Endothelial cell of umbilical vein (primary cell): Measurements from ENCODE around the gene TESMIN. TPM values are rescaled to one million over a fixed set of nuclear protein-coding genes. Genes with fewer than 3 reads are reported as not detected.

Experiments used
- BruUV-seq: library from RNA; stranded (reverse); fragments of 400-500 nt; replicated peaks from 2 replicates; lab custom pipeline; 2021; lab: Mats Ljungman, UMichigan
- CTCF ChIA-PET: fragments of 300-600, 350-600 bp; sonication (Branson Sonifier 250); formaldehyde crosslinking; loops from one replicate; lab custom pipeline; 2021; ENCODE audit warnings: antibody characterized with exemption, inconsistent platforms; lab: Charles Lee
- POLR2A ChIA-PET: fragments of 300-600, 350-600 bp; sonication (Branson Sonifier 250); formaldehyde crosslinking; loops from one replicate; lab custom pipeline; 2021; ENCODE audit warnings: antibody characterized with exemption, inconsistent platforms; lab: Charles Lee
- DNase-seq: peaks from one replicate; pipeline ENCODE4 v3.0.0-alpha.2; 2011; ENCODE audit warnings: low read depth, low spot score
- FAIRE-seq: peaks from 2 replicates; lab custom pipeline; 2011; peaks lifted over from hg19 to GRCh38; lab: Jason Lieb, UNC
- H2AFZ ChIP-seq: 2 replicates; pipeline ENCODE4 v1.6.0; 2012; ENCODE audit warnings: low read depth, low read length, control low read depth, inconsistent platforms
- H3K27ac ChIP-seq: 2 replicates; pipeline ENCODE4 v1.5.1; 2011; ENCODE audit warnings: low read depth, mild to moderate bottlenecking, control low read depth, low read length, moderate library complexity; ENCODE audit not compliant: insufficient read depth
- H3K27me3 ChIP-seq, 2 experiments: 2 replicates each; pipeline versions ENCODE4 v1.6.0 to v1.6.1; 2011; ENCODE audit warnings: low read length in 2 of 2, mixed read lengths in 1 of 2; ENCODE audit not compliant: control insufficient read depth in 2 of 2, insufficient read depth in 2 of 2
- H3K36me3 ChIP-seq, 2 experiments: 2 replicates in 1 of 2; 3 replicates in 1 of 2; pipeline ENCODE4 v1.5.1; 2011; ENCODE audit warnings: low read length in 2 of 2, mild to moderate bottlenecking in 1 of 2, moderate library complexity in 1 of 2; ENCODE audit not compliant: control insufficient read depth in 2 of 2, insufficient read depth in 2 of 2; ENCODE audit errors: extremely low read depth in 1 of 2
- H3K4me1 ChIP-seq: 3 replicates; pipeline ENCODE4 v1.5.1; 2011; ENCODE audit warnings: mild to moderate bottlenecking, low read length; ENCODE audit not compliant: control insufficient read depth, insufficient read depth; ENCODE audit errors: extremely low read depth
- H3K4me2 ChIP-seq: 2 replicates; pipeline ENCODE4 v1.6.1; 2011; ENCODE audit warnings: low read length, control low read depth, mixed read lengths; ENCODE audit not compliant: insufficient read depth
- H3K4me3 ChIP-seq, 3 experiments: fragments of 200-600 bp in 1 of 3; sonication (generic), shearing (Covaris generic) in 1 of 3; replicated peaks in 1 of 3; 2 replicates each; pipeline ENCODE4 v1.5.1; 2011 to 2016; ENCODE audit warnings: control low read depth in 3 of 3, low read length in 3 of 3, mild to moderate bottlenecking in 2 of 3, inconsistent platforms in 1 of 3, low read depth in 1 of 3, moderate library complexity in 1 of 3; ENCODE audit not compliant: insufficient read depth in 1 of 3
- H3K79me2 ChIP-seq: 2 replicates; pipeline ENCODE4 v1.6.0; 2012; ENCODE audit warnings: low read length, inconsistent platforms; ENCODE audit not compliant: control insufficient read depth, insufficient read depth
- H3K9ac ChIP-seq: replicated peaks from 2 replicates; pipeline ENCODE3; 2011; ENCODE audit warnings: low read length, control low read depth; ENCODE audit not compliant: insufficient read depth; ENCODE audit errors: extremely low read depth
- H3K9me1 ChIP-seq: replicated peaks from 3 replicates; pipeline ENCODE4 v1.6.0; 2011; ENCODE audit warnings: mild to moderate bottlenecking, low read length; ENCODE audit not compliant: control insufficient read depth, insufficient read depth; ENCODE audit errors: extremely low read depth
- H3K9me3 ChIP-seq: replicated peaks from 2 replicates; pipeline ENCODE4 v1.5.1; 2012; ENCODE audit warnings: low read length, inconsistent platforms; ENCODE audit not compliant: control insufficient read depth, insufficient read depth
- H4K20me1 ChIP-seq: replicated peaks from 2 replicates; pipeline ENCODE3; 2011; ENCODE audit warnings: mild to moderate bottlenecking, low read length; ENCODE audit not compliant: control insufficient read depth, insufficient read depth; ENCODE audit errors: extremely low read depth
- CTCF ChIP-seq, 2 donors: IDR thresholded peaks; 1 replicate in 1 of 2; 2 replicates in 1 of 2; pipeline ENCODE4 v1.5.1; 2011; ENCODE audit warnings: low read length in 2 of 2, mild to moderate bottlenecking in 2 of 2, moderate library complexity in 2 of 2, control low read depth in 1 of 2, inconsistent platforms in 1 of 2, low read depth in 1 of 2; ENCODE audit not compliant: insufficient read depth in 1 of 2; ENCODE audit errors: extremely low read depth in 1 of 2
- EZH2 ChIP-seq: IDR thresholded peaks from 2 replicates; pipeline ENCODE4 v1.6.1; 2012; ENCODE audit warnings: borderline replicate concordance, low read depth, mild to moderate bottlenecking, moderate library complexity, low read length, inconsistent platforms; ENCODE audit not compliant: severe bottlenecking
- FOS ChIP-seq: IDR thresholded peaks from 2 replicates; pipeline ENCODE4 v1.6.1; 2011; ENCODE audit warnings: mild to moderate bottlenecking, low read length, moderate library complexity, borderline replicate concordance; ENCODE audit not compliant: insufficient read depth
- GATA2 ChIP-seq: IDR thresholded peaks from 2 replicates; pipeline ENCODE4 v1.7.0; 2011; ENCODE audit warnings: low read depth, mild to moderate bottlenecking, moderate library complexity, mixed read lengths, low read length; ENCODE audit not compliant: insufficient read length, insufficient read depth
- JUN ChIP-seq: IDR thresholded peaks from 2 replicates; pipeline ENCODE4 v1.6.1; 2011; ENCODE audit warnings: borderline replicate concordance, low read depth; ENCODE audit not compliant: insufficient read length, insufficient read depth
- MAX ChIP-seq: IDR thresholded peaks from 2 replicates; pipeline ENCODE4 v1.6.1; 2011; ENCODE audit not compliant: insufficient read depth, insufficient read length
- MYC ChIP-seq: IDR thresholded peaks from one replicate; pipeline ENCODE4 v1.6.1; 2011; ENCODE audit warnings: mild to moderate bottlenecking, low read depth, low read length
- POLR2A ChIP-seq: IDR thresholded peaks from 2 replicates; pipeline ENCODE4 v1.6.1; 2012; ENCODE audit warnings: low read depth, mild to moderate bottlenecking, control low read depth, low read length
- POLR2AphosphoS5 ChIP-seq: IDR thresholded peaks from 2 replicates; pipeline ENCODE4 v1.6.1; 2012; ENCODE audit warnings: low read depth, mild to moderate bottlenecking, control low read depth, low read length, moderate library complexity; ENCODE audit not compliant: insufficient read depth
- dilution Hi-C: fragments of 300-500 bp; cut with MboI; formaldehyde crosslinking; loops from one replicate; pipeline ENCODE4 v1.15.0; 2019; ENCODE audit warnings: low sequenced_read_pairs; ENCODE audit not compliant: extremely low pct_ligation_motif_present
- intact Hi-C: fragments of 100-400 bp; cut with micrococcal nuclease; formaldehyde crosslinking; loops from one replicate; pipeline ENCODE4 v1.10.0; 2022
- polyA plus RNA-seq, 4 experiments: library from polyadenylated mRNA; depleted of rRNA in 3 of 4; stranded (reverse) in 3 of 4; unstranded in 1 of 4; fragments of >200 nt; gene quantifications; 2 replicates each; pipeline versions ENCODE4 v1.2.1 to v1.2.3, GENCODE V29; 2011 to 2012; ENCODE audit warnings: missing spikeins in 1 of 4
- total RNA-seq: library from RNA; stranded (reverse); gene quantifications from 2 replicates; pipeline ENCODE4 v1.2.3, GENCODE V29; 2021

The TESMIN gene
- total and polyA plus RNA-seq, 2 donors (not counting 3 experiments of a cell fraction or from before 2014, with no cell fraction given), result 1.7 to 6.1 TPM

GRCh38 chr11:68660066-68660810 is 91.1 kb downstream of the TESMIN start:
- H3K9me3 ChIP-seq, result no peaks in the 10 kb centered on the region
- TF ChIP-seq MYC (no peak), POLR2A (no peak), POLR2AphosphoS5 (no peak), FOS (no peak), EZH2 (no peak), MAX (no peak), JUN (no peak), GATA2 (no peak), CTCF (IDR thresholded peaks at IDR 0.05; ENCODE audit: extremely low read depth in 1 of 2, insufficient read depth in 1 of 2, low read depth in 1 of 2, low read length in 2 of 2) (no peak)
- H3K9ac ChIP-seq, result no peak overlapping the region
- FAIRE-seq (no peak), DNase-seq (no peak)
- CTCF ChIA-PET, result interaction anchor here (1.6 kb wide), 2 partner anchors 17 to 1023 kb away, joined by 3 to 5 read pairs; no protein-coding TSS in a partner anchor
- no peaks in the 10 kb centered on the region for H4K20me1 ChIP-seq
- no peak overlapping the region for H3K4me2 ChIP-seq
- no peak overlapping the region for H3K4me3 ChIP-seq
- no peaks in the 10 kb centered on the region for H3K79me2 ChIP-seq
- no peaks in the 10 kb centered on the region for H3K9me1 ChIP-seq
- H3K4me1 ChIP-seq, result peaks cover 4% of the 10 kb centered on the region
- POLR2A ChIA-PET, result no interaction called here
- dilution Hi-C loops (no loop called here), intact Hi-C loops (no loop called here)
- no peaks in the 10 kb centered on the region for H3K36me3 ChIP-seq
- no peak overlapping the region for H2AFZ ChIP-seq
- BruUV-seq, result no TSS peak
- H3K27me3 ChIP-seq, result peaks cover 0 to 2% of the 10 kb centered on the region in 2 experiments
- H3K27ac ChIP-seq, result no peak overlapping the region
